Measurements from ENCODE around the gene MFRP.

Gene MFRP

DNA sequence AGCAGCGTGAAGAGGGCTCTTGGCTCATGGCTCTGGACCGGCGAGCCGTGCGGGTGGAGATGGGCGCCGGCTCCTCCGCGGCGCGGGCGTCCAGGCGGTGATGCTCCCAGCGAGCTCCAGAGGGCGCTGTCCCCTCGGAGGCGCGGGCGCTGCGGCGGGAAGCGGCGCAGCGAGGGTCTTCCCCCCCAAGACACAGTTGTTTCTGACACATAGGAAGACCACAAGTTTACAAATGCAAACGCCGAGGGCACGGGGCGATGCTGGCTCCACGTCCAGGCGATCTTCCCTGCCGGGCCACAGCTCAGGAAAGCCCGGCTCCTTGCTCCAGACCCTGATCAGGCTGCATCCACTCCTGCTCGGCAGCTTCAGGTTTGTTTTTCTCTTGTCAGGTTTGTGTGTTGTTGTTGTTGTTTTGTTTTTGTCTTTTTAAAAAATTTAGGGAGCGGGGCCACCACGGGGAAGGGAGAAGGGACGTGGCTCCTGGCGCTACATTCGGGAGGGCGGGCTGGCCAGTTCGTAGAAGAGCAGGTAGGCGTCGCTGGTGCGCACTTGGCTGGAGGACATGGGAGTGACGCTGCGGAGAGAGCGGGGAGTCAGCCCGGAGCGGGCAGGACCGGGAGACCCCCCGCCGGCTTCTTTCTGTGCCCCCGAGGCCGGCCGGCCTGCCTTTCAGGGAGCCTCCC lies 10.0 kb upstream of the MFRP start:
- DNase-seq = peak; percentile 78

- no peak for DNase-seq
Observed at GRCh38 chr11:119355091-119355843, 8.8 kb upstream of the MFRP start.

- no peak for DNase-seq
Observed at GRCh38 chr11:119352857-119353260, 6.4 kb upstream of the MFRP start.

GRCh38 chr11:119351232-119351631 lies 4.7 kb upstream of the MFRP start:
- DNase-seq = no peak

GRCh38 chr11:119350302-119350701 lies 3.8 kb upstream of the MFRP start:
- DNase-seq = no peak

- DNase-seq = no peak
Observed at GRCh38 chr11:119347940-119348605, 1.6 kb upstream of the MFRP start.

- DNase-seq = no peak
Observed at GRCh38 chr11:119347242-119347641, 737 bp upstream of the MFRP start.

DNA sequence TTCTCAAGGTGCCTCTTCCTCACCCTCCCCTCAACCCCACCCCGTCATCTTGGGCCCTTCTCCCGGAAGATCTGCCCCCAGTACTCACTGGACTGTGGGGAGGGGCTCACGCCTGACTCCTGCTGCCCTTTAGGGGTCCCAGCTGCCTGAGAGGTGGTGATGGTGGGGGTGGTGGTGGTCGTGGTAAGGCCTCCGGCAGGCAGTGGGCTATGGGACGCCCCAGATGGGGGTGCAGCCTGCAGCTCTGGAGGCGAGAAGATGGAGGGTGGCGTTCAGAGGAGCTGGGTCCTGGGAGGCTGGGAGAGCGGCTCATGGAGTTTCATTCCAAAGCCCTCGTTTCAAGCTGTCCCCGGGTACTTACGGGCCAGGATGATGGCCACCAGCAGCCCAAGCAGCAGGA lies 820 bp downstream of the MFRP start:
- DNase-seq = no peak

DNA sequence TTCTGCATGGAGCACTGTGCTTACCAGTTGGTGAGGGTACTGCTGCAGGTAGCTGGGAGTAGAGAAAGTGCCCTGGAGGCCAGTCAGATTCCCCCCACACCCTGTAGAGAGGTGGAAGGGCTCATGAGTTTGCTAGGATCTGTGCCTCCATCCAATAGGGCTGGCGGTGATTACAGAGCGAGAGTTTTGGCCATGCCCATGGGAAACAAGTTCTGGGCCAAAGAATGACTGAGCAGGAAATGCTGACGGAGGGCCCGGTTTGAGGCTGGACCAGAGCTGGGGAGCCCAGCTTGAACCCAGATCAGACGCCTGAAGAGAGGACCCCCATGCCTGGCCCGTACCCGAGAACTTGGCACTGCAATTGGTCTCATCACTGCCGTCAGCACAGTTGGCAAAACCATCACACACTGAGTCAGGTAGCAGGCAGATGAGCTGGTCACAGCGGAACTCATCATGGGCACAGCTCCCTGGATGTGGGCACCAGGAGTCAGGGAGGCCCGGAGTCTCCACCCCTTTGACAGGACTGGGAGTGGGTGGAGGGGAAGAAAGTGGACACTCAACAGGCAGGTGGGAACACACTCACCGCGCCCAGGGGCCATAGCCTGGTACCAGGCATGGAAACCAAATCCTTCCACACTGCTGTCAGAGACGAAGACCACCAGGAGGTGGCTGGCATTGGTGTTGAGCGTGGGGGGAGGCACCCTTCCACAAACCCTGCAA lies 2.1 kb downstream of the MFRP start:
- DNase-seq = no peak

DNA sequence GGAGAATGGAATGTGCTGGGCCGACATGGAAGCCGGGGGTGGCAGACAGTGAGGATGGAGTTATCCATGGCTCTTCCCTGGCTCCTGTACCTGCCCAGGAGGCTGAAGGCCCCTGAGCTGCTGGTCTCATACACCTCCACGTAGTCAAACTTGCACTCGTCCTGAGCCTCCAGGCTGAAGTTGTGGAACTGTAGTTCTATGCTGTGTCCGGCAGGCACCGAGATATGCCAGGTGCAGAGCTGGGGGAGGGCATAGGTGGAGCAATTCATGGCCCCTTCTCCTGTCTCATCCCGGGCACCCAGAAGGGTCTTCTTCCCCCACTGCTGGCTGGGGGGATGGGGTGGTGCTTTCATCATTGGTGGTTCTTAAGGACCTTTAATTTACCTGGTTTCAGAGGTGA lies 2.8 kb downstream of the MFRP start:
- no peak for DNase-seq

- DNase-seq = no peak
Observed at GRCh38 chr11:119342362-119343130, 4.0 kb downstream of the MFRP start.

- DNase-seq = no peak
Observed at GRCh38 chr11:119342023-119342300, 4.5 kb downstream of the MFRP start.

DNA sequence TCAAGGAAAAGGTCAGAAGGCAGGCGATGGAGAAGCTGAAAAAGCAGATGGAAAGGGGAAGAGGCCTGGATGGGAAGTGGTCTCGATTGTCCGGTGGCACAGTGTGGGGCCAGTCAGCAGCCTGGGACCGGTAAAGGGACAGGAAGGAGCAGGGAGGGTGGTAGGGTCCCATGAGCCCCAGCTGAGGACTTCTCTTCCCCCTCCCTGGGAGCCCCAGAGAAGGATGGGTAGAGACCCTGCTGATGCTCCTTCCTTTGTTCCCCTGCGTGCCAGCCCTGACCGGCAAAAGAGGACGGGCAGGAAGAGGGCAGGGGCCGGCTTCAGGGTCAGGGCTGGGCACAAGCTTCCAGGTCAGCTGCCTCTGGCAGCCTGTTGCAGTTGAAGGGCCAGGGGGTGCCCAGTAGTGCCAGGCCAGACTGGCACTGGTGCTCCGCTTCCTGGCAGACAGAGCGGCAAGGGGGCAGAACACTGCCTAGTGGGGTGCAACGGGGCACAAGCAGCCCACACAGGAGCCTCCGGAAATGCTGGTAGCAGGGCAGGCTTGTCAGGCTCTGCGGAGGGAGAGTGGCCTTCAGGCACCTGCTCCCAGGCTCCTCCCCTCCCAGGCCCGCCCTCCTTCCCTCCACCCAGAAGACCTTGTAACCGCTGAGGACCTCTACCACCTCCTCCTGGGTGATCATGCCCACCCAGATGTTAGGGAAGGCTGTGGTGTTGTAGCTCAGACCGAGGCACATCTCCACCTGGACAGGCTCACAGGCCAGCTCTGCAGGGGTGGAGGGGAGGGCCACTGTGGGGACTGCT lies 5.1 kb downstream of the MFRP start:
- DNase-seq = no peak

GRCh38 chr11:119340335-119341221 lies 5.9 kb downstream of the MFRP start, which contains the start of gene C1QTNF5:
TSS of gene C1QTNF5 (minus strand) at chr11:119340883. CDS start at chr11:119340397, 486 bp downstream.
- no peak for DNase-seq

DNA sequence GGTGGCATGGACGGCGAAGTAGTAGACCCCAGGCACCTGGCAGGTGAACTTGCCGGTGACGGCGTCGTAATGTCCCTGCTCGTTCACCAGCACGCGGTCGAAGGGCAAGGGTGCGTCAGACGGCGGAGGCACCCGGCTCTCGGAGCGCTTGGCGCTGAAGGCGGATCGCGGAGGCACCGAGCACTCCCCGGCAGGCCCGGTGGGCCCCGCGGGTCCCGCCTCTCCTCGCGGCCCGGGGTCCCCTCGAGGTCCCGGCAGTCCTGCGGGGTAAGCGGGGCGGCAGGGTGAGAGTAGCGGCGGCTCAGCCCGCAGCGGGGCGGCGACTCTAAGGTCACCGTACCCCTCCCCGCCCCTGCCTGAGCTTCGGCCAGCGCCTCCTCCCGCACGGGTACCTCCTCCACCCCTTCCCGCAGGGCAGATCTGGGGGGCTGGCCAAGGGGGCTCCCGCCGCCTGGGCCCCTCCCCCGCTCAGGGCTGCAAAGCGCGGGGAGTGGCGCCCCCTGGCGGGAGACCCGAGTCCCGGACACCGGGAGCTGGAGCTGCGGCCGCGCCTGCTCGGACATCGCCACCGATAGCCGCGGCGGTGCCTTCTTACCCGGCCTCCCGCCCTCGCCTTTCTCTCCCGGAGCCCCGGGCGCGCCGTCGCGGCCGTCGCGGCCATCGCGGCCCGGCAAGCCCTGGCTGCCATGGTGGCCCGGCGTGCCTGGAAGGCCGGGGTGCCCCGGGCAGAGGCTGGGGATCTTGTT lies 6.7 kb downstream of the MFRP start:
- DNase-seq = peak; percentile 70

- no peak for DNase-seq
Observed at GRCh38 chr11:119338965-119339588, 7.4 kb downstream of the MFRP start.

- DNase-seq = peak; percentile 77
Observed at GRCh38 chr11:119338318-119338890, 8.1 kb downstream of the MFRP start.

GRCh38 chr11:119337581-119338317 lies 8.8 kb downstream of the MFRP start:
- no peak for DNase-seq
